Thyroid gland (tissue), 4 donors: Measurements from ENCODE around the gene SPANXN4.

Source experiments
- POLR2A ChIP-seq, 2 donors: fragments of 450-650 bp; IDR thresholded peaks; one replicate each; pipeline ENCODE4 v1.6.1; 2017; ENCODE audit warnings: antibody characterized with exemption in 2 of 2, mild to moderate bottlenecking in 2 of 2, moderate library complexity in 1 of 2
- TF ChIP-seq, protein P1 (sequence below), 6 experiments: fragments of 200-600 bp in 3 of 6; fragments of 450-650 bp in 3 of 6; sonication (generic) in 3 of 6; IDR thresholded peaks; one replicate each; pipeline ENCODE4 v1.5.1; 2016 to 2019; ENCODE audit warnings: antibody characterized with exemption in 6 of 6, mild to moderate bottlenecking in 2 of 6, inconsistent platforms in 1 of 6, moderate library complexity in 1 of 6

DNA sequence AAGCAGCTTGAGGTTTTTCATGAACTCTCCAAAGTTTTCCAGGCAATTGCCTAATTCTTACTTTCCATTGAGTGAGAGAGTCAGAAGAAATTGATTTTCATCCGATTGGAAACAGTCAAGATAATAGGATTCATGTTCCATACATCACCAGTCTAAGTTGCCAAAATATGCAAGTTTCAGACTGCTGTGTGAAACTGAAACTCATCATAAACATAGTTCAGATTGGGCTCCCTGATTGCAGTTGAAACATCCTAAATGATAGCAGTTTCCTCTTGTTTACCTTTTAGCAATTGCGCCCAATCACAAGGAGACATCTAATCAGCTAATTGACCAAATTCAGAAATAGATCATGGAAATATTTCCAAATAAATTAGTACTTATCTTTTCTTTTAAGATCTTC is 56.8 kb downstream of the SPANXN4 start:
- TF ChIP-seq, protein P1, sequence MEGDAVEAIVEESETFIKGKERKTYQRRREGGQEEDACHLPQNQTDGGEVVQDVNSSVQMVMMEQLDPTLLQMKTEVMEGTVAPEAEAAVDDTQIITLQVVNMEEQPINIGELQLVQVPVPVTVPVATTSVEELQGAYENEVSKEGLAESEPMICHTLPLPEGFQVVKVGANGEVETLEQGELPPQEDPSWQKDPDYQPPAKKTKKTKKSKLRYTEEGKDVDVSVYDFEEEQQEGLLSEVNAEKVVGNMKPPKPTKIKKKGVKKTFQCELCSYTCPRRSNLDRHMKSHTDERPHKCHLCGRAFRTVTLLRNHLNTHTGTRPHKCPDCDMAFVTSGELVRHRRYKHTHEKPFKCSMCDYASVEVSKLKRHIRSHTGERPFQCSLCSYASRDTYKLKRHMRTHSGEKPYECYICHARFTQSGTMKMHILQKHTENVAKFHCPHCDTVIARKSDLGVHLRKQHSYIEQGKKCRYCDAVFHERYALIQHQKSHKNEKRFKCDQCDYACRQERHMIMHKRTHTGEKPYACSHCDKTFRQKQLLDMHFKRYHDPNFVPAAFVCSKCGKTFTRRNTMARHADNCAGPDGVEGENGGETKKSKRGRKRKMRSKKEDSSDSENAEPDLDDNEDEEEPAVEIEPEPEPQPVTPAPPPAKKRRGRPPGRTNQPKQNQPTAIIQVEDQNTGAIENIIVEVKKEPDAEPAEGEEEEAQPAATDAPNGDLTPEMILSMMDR (IDR thresholded peaks at IDR 0.05): no peak
- TF ChIP-seq POLR2A (IDR thresholded peaks at IDR 0.05): no peak
